CD4-positive, alpha-beta T cell (primary cell): ENCODE measurements around the gene KLHL5. TPM values are rescaled to one million over a fixed set of nuclear protein-coding genes. Genes with fewer than 3 reads are reported as not detected.

Experiments
- ATAC-seq: fragments of 200-7000 bp; cut with Tn5 transposase; one replicate; pipeline ENCODE4 v1.10.0; 2022; ENCODE audit warnings: mild to moderate bottlenecking; ENCODE audit not compliant: poor library complexity
- CTCF ChIA-PET: fragments of 350-600 bp; sonication (Branson Sonifier 250); formaldehyde crosslinking; loops from one replicate; lab custom pipeline; 2021; ENCODE audit warnings: antibody characterized with exemption, inconsistent platforms; lab: Charles Lee
- POLR2A ChIA-PET: fragments of 350-600 bp; sonication (Branson Sonifier 250); formaldehyde crosslinking; loops from one replicate; lab custom pipeline; 2021; ENCODE audit warnings: antibody characterized with exemption, inconsistent platforms; lab: Charles Lee
- DNase-seq, 14 experiments: peaks; one replicate each; pipeline ENCODE4 v3.0.0-alpha.2; 2013 to 2020; ENCODE audit warnings: mixed read lengths in 2 of 14
- H3K27ac ChIP-seq, 2 donors: one replicate each; pipeline versions ENCODE4 v1.5.1 to v1.7.0; 2013; ENCODE audit warnings: low read length in 2 of 2, low read depth in 1 of 2, mild to moderate bottlenecking in 1 of 2
- H3K27me3 ChIP-seq, 2 experiments: 1 replicate in 1 of 2; 2 replicates in 1 of 2; pipeline versions ENCODE4 v1.6.1 to v1.7.0; 2013; ENCODE audit warnings: low read length in 2 of 2, control low read depth in 1 of 2, mild to moderate bottlenecking in 1 of 2, moderate library complexity in 1 of 2; ENCODE audit not compliant: insufficient read depth in 2 of 2, control insufficient read depth in 1 of 2
- H3K36me3 ChIP-seq: one replicate; pipeline ENCODE4 v1.6.1; 2013; ENCODE audit warnings: low read length, control low read depth; ENCODE audit not compliant: insufficient read depth
- H3K4me1 ChIP-seq: one replicate; pipeline ENCODE4 v1.6.1; 2013; ENCODE audit warnings: low read length, control low read depth; ENCODE audit not compliant: insufficient read depth
- H3K4me3 ChIP-seq: one replicate; pipeline ENCODE4 v1.5.1; 2013; ENCODE audit warnings: mild to moderate bottlenecking, low read length, moderate library complexity
- H3K9me3 ChIP-seq, 2 experiments: 1 replicate in 1 of 2; 2 replicates in 1 of 2; pipeline versions ENCODE4 v1.6.1 to v1.7.0; 2013; ENCODE audit warnings: low read length in 2 of 2, mild to moderate bottlenecking in 2 of 2, control low read depth in 1 of 2, moderate library complexity in 1 of 2; ENCODE audit not compliant: control insufficient read depth in 1 of 2, insufficient read depth in 1 of 2
- H3K27ac Mint-ChIP-seq: one replicate; pipeline ENCODE4 v1.8.0; 2020; ENCODE audit warnings: mixed read lengths
- H3K27me3 Mint-ChIP-seq: one replicate; pipeline ENCODE4 v1.8.0; 2021; ENCODE audit warnings: mixed read lengths
- H3K36me3 Mint-ChIP-seq: one replicate; pipeline ENCODE4 v1.8.0; 2021; ENCODE audit warnings: low read depth, mixed read lengths
- H3K4me1 Mint-ChIP-seq: one replicate; pipeline ENCODE4 v1.8.0; 2021; ENCODE audit warnings: low read depth, mixed read lengths
- H3K4me3 Mint-ChIP-seq: one replicate; pipeline ENCODE4 v1.8.0; 2020; ENCODE audit warnings: mild to moderate bottlenecking, mixed read lengths
- H3K9me3 Mint-ChIP-seq: one replicate; pipeline ENCODE4 v1.8.0; 2020; ENCODE audit warnings: mixed read lengths
- CTCF ChIP-seq: fragments of 200-600 bp; IDR thresholded peaks from one replicate; pipeline ENCODE4 v1.8.0; 2022; ENCODE audit warnings: antibody characterized with exemption, mild to moderate bottlenecking
- intact Hi-C, 2 experiments: fragments of 100-400 bp; cut with DNase I in 1 of 2; cut with micrococcal nuclease in 1 of 2; formaldehyde crosslinking; loops; one replicate each; pipeline versions ENCODE4 v1.15.1 to v1.9.0; 2023 to 2025; cut with DNase I, micrococcal nuclease
- polyA plus RNA-seq, 2 donors: library from polyadenylated mRNA; unstranded; fragments of 120-200 nt; gene quantifications; one replicate each; pipeline ENCODE4 v1.2.1, GENCODE V29; 2013
- total RNA-seq, 174 experiments: library from RNA in 2 of 174; stranded (reverse) in 2 of 174; gene quantifications; one replicate each; pipeline ENCODE4 v1.2.3 and lab custom pipeline; 2021 to 2026

Gene KLHL5, protein sequence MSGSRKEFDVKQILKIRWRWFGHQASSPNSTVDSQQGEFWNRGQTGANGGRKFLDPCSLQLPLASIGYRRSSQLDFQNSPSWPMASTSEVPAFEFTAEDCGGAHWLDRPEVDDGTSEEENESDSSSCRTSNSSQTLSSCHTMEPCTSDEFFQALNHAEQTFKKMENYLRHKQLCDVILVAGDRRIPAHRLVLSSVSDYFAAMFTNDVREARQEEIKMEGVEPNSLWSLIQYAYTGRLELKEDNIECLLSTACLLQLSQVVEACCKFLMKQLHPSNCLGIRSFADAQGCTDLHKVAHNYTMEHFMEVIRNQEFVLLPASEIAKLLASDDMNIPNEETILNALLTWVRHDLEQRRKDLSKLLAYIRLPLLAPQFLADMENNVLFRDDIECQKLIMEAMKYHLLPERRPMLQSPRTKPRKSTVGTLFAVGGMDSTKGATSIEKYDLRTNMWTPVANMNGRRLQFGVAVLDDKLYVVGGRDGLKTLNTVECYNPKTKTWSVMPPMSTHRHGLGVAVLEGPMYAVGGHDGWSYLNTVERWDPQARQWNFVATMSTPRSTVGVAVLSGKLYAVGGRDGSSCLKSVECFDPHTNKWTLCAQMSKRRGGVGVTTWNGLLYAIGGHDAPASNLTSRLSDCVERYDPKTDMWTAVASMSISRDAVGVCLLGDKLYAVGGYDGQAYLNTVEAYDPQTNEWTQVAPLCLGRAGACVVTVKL
- total RNA-seq (10 to 100 TPM; 17.7 to 18.6 TPM), total RNA-seq (lab: John Stamatoyannopoulos, UW) (21.2 to 152 (median 50.9) reads per million in 172 experiments)
- polyA plus RNA-seq (2013, experiment 1 of 2), result 22.8 TPM
- 22.1 TPM for polyA plus RNA-seq (2013, experiment 2 of 2)

- no peak for TF ChIP-seq CTCF
- no peak within 1 kb of the TSS for H3K27ac ChIP-seq
- Mint-ChIP-seq H3K27ac (no peak within 1 kb of the TSS), H3K9me3 (no peaks in the 10 kb centered on the region), H3K27me3 (no peaks in the 10 kb centered on the region), H3K4me1 (peaks cover 36% of the 10 kb centered on the region), H3K36me3 (peaks cover 5% of the 10 kb centered on the region), H3K4me3 (no peak within 1 kb of the TSS)
- ChIA-PET POLR2A (no interaction called here), CTCF (no interaction called here)
- H3K27me3 ChIP-seq, result no peaks in the 10 kb centered on the region
- no peak within 1 kb of the TSS for H3K4me3 ChIP-seq
- H3K4me1 ChIP-seq, result no peaks in the 10 kb centered on the region
- intact Hi-C loops, result no loop called here
- no peak for ATAC-seq
- no peaks in the 10 kb centered on the region for H3K36me3 ChIP-seq
- no peak for DNase-seq
- H3K9me3 ChIP-seq, result no peaks in the 10 kb centered on the region
These were observed at the start of gene KLHL5 for GRCh38 chr4:39062094-39062769. Gene KLHL5, plus strand, starts transcription at chr4:39062232. Its CDS starts 421 bp downstream, at chr4:39062653.

- no peak overlapping the region for H3K4me3 ChIP-seq
- Mint-ChIP-seq H3K9me3 (peaks cover 5% of the 10 kb centered on the region), H3K4me3 (no peak overlapping the region), H3K27me3 (no peaks in the 10 kb centered on the region), H3K4me1 (peaks cover 15% of the 10 kb centered on the region), H3K27ac (no peak overlapping the region), H3K36me3 (peaks cover 47% of the 10 kb centered on the region)
- peaks cover 11 to 14% of the 10 kb centered on the region in 2 experiments for H3K9me3 ChIP-seq
- no peaks in the 10 kb centered on the region for H3K27me3 ChIP-seq
- H3K36me3 ChIP-seq, result no peaks in the 10 kb centered on the region
- no peak for TF ChIP-seq CTCF
- ATAC-seq (no peak), DNase-seq (no peak)
- CTCF ChIA-PET, result interaction anchor here (0.7 kb wide), 2 partner anchors 31 to 88 kb away, joined by 3 read pairs; no protein-coding TSS in a partner anchor
- no peaks in the 10 kb centered on the region for H3K4me1 ChIP-seq
- POLR2A ChIA-PET, result no interaction called here
- no peak overlapping the region for H3K27ac ChIP-seq
- intact Hi-C loops, result no loop called here
These were observed 48.0 kb upstream of the KLHL5 start for GRCh38 chr4:39014028-39014427.

DNA sequence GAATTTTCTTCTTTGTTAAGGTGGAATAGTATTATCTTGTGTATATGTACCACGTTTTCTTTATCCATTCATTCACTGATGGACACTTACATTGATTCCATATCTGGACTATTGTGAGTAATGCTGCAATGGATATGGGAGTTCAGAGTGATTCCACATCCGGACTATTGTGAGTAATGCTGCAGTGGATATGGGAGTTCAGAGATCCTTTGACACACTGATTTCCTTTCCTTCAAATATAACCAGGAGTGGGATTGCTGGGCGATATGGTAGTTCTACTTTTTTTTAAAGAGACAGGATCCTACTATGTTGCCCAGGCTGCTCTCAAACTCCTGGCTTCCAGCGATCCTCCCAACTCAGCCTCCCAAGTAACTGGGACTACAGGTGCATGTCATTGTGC lies 41.9 kb upstream of the KLHL5 start:
- H3K27ac Mint-ChIP-seq, result no peak overlapping the region
- no peak for TF ChIP-seq CTCF
- ChIA-PET CTCF (no interaction called here), POLR2A (no interaction called here)
- Histone ChIP-seq H3K9me3 (peaks cover 10 to 14% of the 10 kb centered on the region in 2 experiments), H3K36me3 (no peaks in the 10 kb centered on the region), H3K27me3 (no peaks in the 10 kb centered on the region), H3K27ac (no peak overlapping the region), H3K4me1 (no peaks in the 10 kb centered on the region), H3K4me3 (no peak overlapping the region)
- DNase-seq (no peak), ATAC-seq (no peak)
- H3K27me3 Mint-ChIP-seq, result no peaks in the 10 kb centered on the region
- H3K36me3 Mint-ChIP-seq, result peaks cover 55% of the 10 kb centered on the region
- peaks cover 5% of the 10 kb centered on the region for H3K9me3 Mint-ChIP-seq
- intact Hi-C loops, result no loop called here
- H3K4me1 Mint-ChIP-seq, result peaks cover under 1% of the 10 kb centered on the region
- no peak overlapping the region for H3K4me3 Mint-ChIP-seq
